ENCODE results near the gene MT4.

Gene MT4

GRCh38 chr16:56530872-56531271 lies 34.0 kb upstream of the MT4 start:
- no peak overlapping the region for H3K4me3 ChIP-seq (ENCODE audit: low read depth, low read length)
- no peak for TF ChIP-seq CTCF (IDR thresholded peaks at IDR 0.05; ENCODE audit: low read depth, low read length)

- TF ChIP-seq CTCF (IDR thresholded peaks at IDR 0.05; ENCODE audit: low read depth, low read length) = no peak
- H3K4me3 ChIP-seq (ENCODE audit: low read depth, low read length) = no peak overlapping the region
Measured at GRCh38 chr16:56532714-56533113, 32.2 kb upstream of the MT4 start.

- TF ChIP-seq CTCF (IDR thresholded peaks at IDR 0.05; ENCODE audit: low read depth, low read length) = no peak
- no peak overlapping the region for H3K4me3 ChIP-seq (ENCODE audit: low read depth, low read length)
Measured at GRCh38 chr16:56534847-56535383, 30.0 kb upstream of the MT4 start.

GRCh38 chr16:56538331-56538730 lies 26.5 kb upstream of the MT4 start:
- no peak overlapping the region for H3K4me3 ChIP-seq (ENCODE audit: low read depth, low read length)
- no peak for TF ChIP-seq CTCF (IDR thresholded peaks at IDR 0.05; ENCODE audit: low read depth, low read length)

- H3K4me3 ChIP-seq (ENCODE audit: low read depth, low read length) = no peak overlapping the region
- TF ChIP-seq CTCF (IDR thresholded peaks at IDR 0.05; ENCODE audit: low read depth, low read length) = no peak
Measured at GRCh38 chr16:56539656-56540055, 25.2 kb upstream of the MT4 start.

- H3K4me3 ChIP-seq (ENCODE audit: low read depth, low read length) = no peak overlapping the region
- TF ChIP-seq CTCF (IDR thresholded peaks at IDR 0.05; ENCODE audit: low read depth, low read length) = no peak
Measured at GRCh38 chr16:56542039-56542438, 22.8 kb upstream of the MT4 start.

- H3K4me3 ChIP-seq (ENCODE audit: low read depth, low read length) = no peak overlapping the region
- no peak for TF ChIP-seq CTCF (IDR thresholded peaks at IDR 0.05; ENCODE audit: low read depth, low read length)
Measured at GRCh38 chr16:56547120-56547948, 17.5 kb upstream of the MT4 start.

All from WI38 (cell line).